ENCODE data around the gene PLCH1. TPM values are rescaled to one million over a fixed set of nuclear protein-coding genes. Genes with fewer than 3 reads are reported as not detected.
A peak's percentile ranks its signal among the peaks of the same experiment; 100 is the strongest.

The PLCH1 gene
- total and polyA plus RNA-seq, 2 experiments from 2014 or later = 2.7 to 6.2 TPM

- Histone ChIP-seq H3K36me3 (no peaks in the 10 kb centered on the region), H3K9me3 (ENCODE audit: low read depth) (no peaks in the 10 kb centered on the region), H3K4me3 (no peak overlapping the region), H3K4me1 (ENCODE audit: low read depth) (peaks cover 17% of the 10 kb centered on the region), H3K27me3 (peaks cover 1% of the 10 kb centered on the region), H3K27ac (no peak overlapping the region)
- DNase-seq (ENCODE audit: low read depth in 1 of 2, low spot score in 1 of 2) = no peak
- no peak for TF ChIP-seq CTCF (IDR thresholded peaks at IDR 0.05; ENCODE audit: low read depth, low read length)
Measured at GRCh38 chr3:155741101-155741500, 3.8 kb downstream of the PLCH1 start.

GRCh38 chr3:155739154-155739553 is 5.7 kb downstream of the PLCH1 start:
- Histone ChIP-seq H3K36me3 (no peaks in the 10 kb centered on the region), H3K4me1 (ENCODE audit: low read depth) (peaks cover 13% of the 10 kb centered on the region), H3K9me3 (ENCODE audit: low read depth) (no peaks in the 10 kb centered on the region), H3K4me3 (no peak overlapping the region), H3K27me3 (peaks cover 3% of the 10 kb centered on the region), H3K27ac (no peak overlapping the region)
- TF ChIP-seq CTCF (IDR thresholded peaks at IDR 0.05; ENCODE audit: low read depth, low read length) = no peak
- DNase-seq (ENCODE audit: low read depth in 1 of 2, low spot score in 1 of 2) = no peak

GRCh38 chr3:155738580-155739076 is 6.2 kb downstream of the PLCH1 start:
- H3K9me3 ChIP-seq (ENCODE audit: low read depth) = no peaks in the 10 kb centered on the region
- H3K27me3 ChIP-seq = peaks cover 3% of the 10 kb centered on the region
- no peak for TF ChIP-seq CTCF (IDR thresholded peaks at IDR 0.05; ENCODE audit: low read depth, low read length)
- no peak for DNase-seq (ENCODE audit: low read depth in 1 of 2, low spot score in 1 of 2)
- H3K27ac ChIP-seq = peak overlapping the region; percentile 42
- H3K4me1 ChIP-seq (ENCODE audit: low read depth) = peaks cover 13% of the 10 kb centered on the region
- no peak overlapping the region for H3K4me3 ChIP-seq
- H3K36me3 ChIP-seq = no peaks in the 10 kb centered on the region

GRCh38 chr3:155737844-155738460 is 6.9 kb downstream of the PLCH1 start:
- peak in 1 of 2 donors; percentile 86 for DNase-seq (ENCODE audit: low read depth in 1 of 2, low spot score in 1 of 2)
- Histone ChIP-seq H3K36me3 (no peaks in the 10 kb centered on the region), H3K27me3 (peaks cover 3% of the 10 kb centered on the region), H3K9me3 (ENCODE audit: low read depth) (no peaks in the 10 kb centered on the region), H3K4me3 (no peak overlapping the region), H3K27ac (peak overlapping the region; percentile 42), H3K4me1 (ENCODE audit: low read depth) (peaks cover 13% of the 10 kb centered on the region)
- TF ChIP-seq CTCF (IDR thresholded peaks at IDR 0.05; ENCODE audit: low read depth, low read length) = no peak

GRCh38 chr3:155736381-155736780 is 8.5 kb downstream of the PLCH1 start:
- no peak overlapping the region for H3K4me3 ChIP-seq
- no peaks in the 10 kb centered on the region for H3K9me3 ChIP-seq (ENCODE audit: low read depth)
- H3K27me3 ChIP-seq = peaks cover 3% of the 10 kb centered on the region
- H3K4me1 ChIP-seq (ENCODE audit: low read depth) = peaks cover 9% of the 10 kb centered on the region
- no peak for TF ChIP-seq CTCF (IDR thresholded peaks at IDR 0.05; ENCODE audit: low read depth, low read length)
- no peak overlapping the region for H3K27ac ChIP-seq
- no peaks in the 10 kb centered on the region for H3K36me3 ChIP-seq
- no peak for DNase-seq (ENCODE audit: low read depth in 1 of 2, low spot score in 1 of 2)
